Measurements from ENCODE around the gene SLC39A1.
A peak's percentile ranks its signal among the peaks of the same experiment; 100 is the strongest.
"Not testable (repeated sequence)": the region's sequence is repeated elsewhere in the genome, so short reads cannot be mapped to it uniquely, and the experiment has no call there.

SLC39A1 gene

DNA sequence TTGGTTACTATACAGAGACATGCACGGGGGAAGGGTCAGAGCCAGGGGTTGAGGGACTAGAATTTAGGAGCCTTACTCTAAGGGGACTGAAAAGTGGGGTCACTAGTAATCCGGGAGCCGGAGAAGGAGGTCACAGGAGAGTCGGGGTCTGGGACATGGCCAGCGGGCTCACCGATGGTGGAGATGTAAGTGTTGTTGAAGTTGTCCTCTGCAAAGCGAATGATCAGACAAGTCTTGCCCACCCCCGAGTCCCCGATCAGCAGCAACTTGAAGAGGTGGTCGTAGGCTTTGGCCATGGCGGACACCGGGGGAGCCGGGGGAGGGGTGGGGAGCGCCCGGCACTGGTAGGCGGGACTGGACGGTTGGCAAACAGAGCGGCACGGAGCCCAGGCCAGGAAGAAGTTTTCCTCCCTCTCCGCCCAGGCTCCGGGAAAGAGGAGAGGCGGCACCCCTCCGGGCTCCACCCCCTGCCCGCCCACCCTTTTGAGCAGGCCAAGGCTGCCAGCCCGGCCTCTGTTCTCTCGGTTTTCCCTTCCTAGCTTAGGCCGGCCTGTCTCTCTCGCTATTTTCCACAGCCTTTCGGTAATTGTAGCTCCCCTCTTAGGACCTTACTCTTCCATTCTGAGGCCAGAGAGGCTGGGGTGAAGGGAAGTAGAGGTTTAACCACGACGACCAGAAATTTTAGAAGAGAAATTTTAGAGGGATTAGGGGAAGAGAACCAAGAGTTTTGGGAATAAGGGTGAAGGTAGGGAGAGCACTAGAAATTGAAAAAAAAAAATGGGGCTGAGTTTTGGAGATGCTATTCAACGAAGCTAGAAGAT, 22.8 kb upstream of the SLC39A1 start, which contains the start of gene RAB13:
RAB13 (minus strand) TSS at position 399 of the 821 bp plus-strand sequence; CDS start at position 296, 103 bp downstream.
- Histone ChIP-seq H3K4me3 (ENCODE audit: low read depth, low read length) (peak within 1 kb of the TSS; percentile 68), H3K27me3 (ENCODE audit: control insufficient read depth, insufficient read depth, low read length) (no peaks in the 10 kb centered on the region), H3K9ac (ENCODE audit: low read depth, low read length) (peak within 1 kb of the TSS; percentile 95), H3K36me3 (ENCODE audit: control insufficient read depth, insufficient read depth, low read length) (peaks cover 19% of the 10 kb centered on the region), H3K9me3 (ENCODE audit: control insufficient read depth, insufficient read depth, low read length) (no peaks in the 10 kb centered on the region), H3K4me1 (ENCODE audit: control insufficient read depth, insufficient read depth, low read length) (peaks cover 14% of the 10 kb centered on the region)

DNA sequence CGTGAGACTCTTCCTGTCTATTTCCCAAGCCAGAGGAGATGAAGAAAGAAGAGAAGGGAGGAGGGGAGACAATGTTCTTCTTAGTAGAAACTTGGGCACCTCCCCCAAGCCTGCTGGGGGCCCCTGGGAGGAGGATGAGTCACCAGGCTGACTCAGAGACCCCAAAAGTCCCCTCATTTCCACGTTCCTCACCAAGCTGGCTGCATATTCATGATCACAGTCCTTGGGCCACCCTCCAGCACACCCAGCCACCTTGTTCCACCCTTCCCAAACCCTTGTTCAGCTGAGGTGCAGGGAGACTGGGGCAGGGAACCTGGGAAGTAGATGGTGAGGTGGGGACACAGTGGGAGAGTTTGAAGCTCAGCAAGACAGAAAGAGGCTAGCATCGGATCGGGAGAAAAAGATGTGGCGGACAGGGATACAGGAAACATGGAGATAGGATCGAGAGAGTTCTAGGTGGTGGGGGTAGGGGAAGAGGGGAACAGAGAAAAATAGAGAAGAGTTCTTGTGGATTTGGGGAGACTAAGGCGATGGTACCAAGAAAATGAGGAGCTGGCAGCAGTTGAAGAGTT, 22.1 kb upstream of the SLC39A1 start:
- H3K36me3 ChIP-seq (ENCODE audit: control insufficient read depth, insufficient read depth, low read length), result peaks cover 19% of the 10 kb centered on the region
- no peaks in the 10 kb centered on the region for H3K9me3 ChIP-seq (ENCODE audit: control insufficient read depth, insufficient read depth, low read length)
- no peaks in the 10 kb centered on the region for H3K27me3 ChIP-seq (ENCODE audit: control insufficient read depth, insufficient read depth, low read length)
- peaks cover 14% of the 10 kb centered on the region for H3K4me1 ChIP-seq (ENCODE audit: control insufficient read depth, insufficient read depth, low read length)
- peak overlapping the region; percentile 68 for H3K4me3 ChIP-seq (ENCODE audit: low read depth, low read length)
- peak overlapping the region; percentile 95 for H3K9ac ChIP-seq (ENCODE audit: low read depth, low read length)

- Histone ChIP-seq H3K4me3 (ENCODE audit: low read depth, low read length) (peak overlapping the region; percentile 68), H3K36me3 (ENCODE audit: control insufficient read depth, insufficient read depth, low read length) (peaks cover 23% of the 10 kb centered on the region)
Measured at GRCh38 chr1:153984123-153984894, 21.0 kb upstream of the SLC39A1 start.

DNA sequence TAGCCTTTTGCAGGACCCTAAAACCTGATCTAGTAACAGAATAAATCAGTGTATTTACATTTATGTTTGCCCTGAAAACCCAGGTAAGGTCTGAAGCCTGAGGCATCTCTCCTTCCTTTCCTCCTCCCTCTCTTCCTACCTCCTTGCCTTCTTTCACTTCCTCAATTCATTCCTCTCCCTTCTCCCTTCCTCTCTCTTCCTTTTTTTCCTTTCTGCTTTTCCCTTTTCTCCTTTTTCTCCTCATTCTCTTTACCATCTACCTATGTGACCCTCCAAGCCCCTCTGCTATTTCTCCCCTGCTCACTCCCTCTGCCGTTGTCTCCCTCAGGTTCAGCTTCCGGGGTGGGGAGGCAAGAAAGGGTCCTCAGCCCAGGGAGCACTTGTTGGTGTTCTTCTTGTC, 18.4 kb upstream of the SLC39A1 start:
- not testable (repeated sequence) for H3K9ac ChIP-seq (ENCODE audit: low read depth, low read length); H3K9me3 ChIP-seq (ENCODE audit: control insufficient read depth, insufficient read depth, low read length); H3K4me3 ChIP-seq (ENCODE audit: low read depth, low read length); H3K27me3 ChIP-seq (ENCODE audit: control insufficient read depth, insufficient read depth, low read length)
- Histone ChIP-seq H3K36me3 (ENCODE audit: control insufficient read depth, insufficient read depth, low read length) (peaks cover 23% of the 10 kb centered on the region), H3K4me1 (ENCODE audit: control insufficient read depth, insufficient read depth, low read length) (peaks cover 14% of the 10 kb centered on the region)

More at GRCh38 chr1:153984123-153984894, 21.0 kb upstream of the SLC39A1 start:
- Histone ChIP-seq H3K9ac (ENCODE audit: low read depth, low read length) (no peak overlapping the region), H3K27me3 (ENCODE audit: control insufficient read depth, insufficient read depth, low read length) (no peaks in the 10 kb centered on the region), H3K4me1 (ENCODE audit: control insufficient read depth, insufficient read depth, low read length) (peaks cover 14% of the 10 kb centered on the region), H3K9me3 (ENCODE audit: control insufficient read depth, insufficient read depth, low read length) (no peaks in the 10 kb centered on the region)

DNA sequence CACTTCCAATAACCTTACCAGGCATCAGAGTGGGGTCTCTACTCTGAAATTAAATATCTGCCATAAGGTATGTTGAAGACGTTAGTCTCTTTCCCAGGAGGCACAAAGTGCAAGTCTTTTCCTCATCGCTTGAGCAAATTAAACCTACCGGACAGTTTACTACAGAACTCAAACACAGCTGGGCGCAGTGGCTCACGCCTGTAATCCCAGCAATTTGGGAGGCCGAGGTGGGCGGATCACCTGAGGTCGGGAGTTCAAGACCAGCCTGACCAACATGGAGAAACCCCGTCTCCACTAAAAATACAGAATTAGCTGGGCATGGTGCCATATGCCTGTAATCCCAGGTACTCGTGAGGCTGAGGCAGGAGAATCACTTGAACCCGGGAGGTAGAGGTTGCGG, 15.8 kb upstream of the SLC39A1 start:
- H3K9me3 ChIP-seq (ENCODE audit: control insufficient read depth, insufficient read depth, low read length); H3K4me3 ChIP-seq (ENCODE audit: low read depth, low read length); H3K4me1 ChIP-seq (ENCODE audit: control insufficient read depth, insufficient read depth, low read length); H3K9ac ChIP-seq (ENCODE audit: low read depth, low read length); H3K27me3 ChIP-seq (ENCODE audit: control insufficient read depth, insufficient read depth, low read length): not testable (repeated sequence)
- H3K36me3 ChIP-seq (ENCODE audit: control insufficient read depth, insufficient read depth, low read length), result peaks cover 28% of the 10 kb centered on the region

GRCh38 chr1:153978274-153978909, 15.1 kb upstream of the SLC39A1 start:
- no peaks in the 10 kb centered on the region for H3K9me3 ChIP-seq (ENCODE audit: control insufficient read depth, insufficient read depth, low read length)
- peaks cover 28% of the 10 kb centered on the region for H3K36me3 ChIP-seq (ENCODE audit: control insufficient read depth, insufficient read depth, low read length)
- peak overlapping the region; percentile 97 for H3K9ac ChIP-seq (ENCODE audit: low read depth, low read length)
- H3K27me3 ChIP-seq (ENCODE audit: control insufficient read depth, insufficient read depth, low read length), result no peaks in the 10 kb centered on the region
- no peaks in the 10 kb centered on the region for H3K4me1 ChIP-seq (ENCODE audit: control insufficient read depth, insufficient read depth, low read length)
- H3K4me3 ChIP-seq (ENCODE audit: low read depth, low read length), result peak overlapping the region; percentile 84

DNA sequence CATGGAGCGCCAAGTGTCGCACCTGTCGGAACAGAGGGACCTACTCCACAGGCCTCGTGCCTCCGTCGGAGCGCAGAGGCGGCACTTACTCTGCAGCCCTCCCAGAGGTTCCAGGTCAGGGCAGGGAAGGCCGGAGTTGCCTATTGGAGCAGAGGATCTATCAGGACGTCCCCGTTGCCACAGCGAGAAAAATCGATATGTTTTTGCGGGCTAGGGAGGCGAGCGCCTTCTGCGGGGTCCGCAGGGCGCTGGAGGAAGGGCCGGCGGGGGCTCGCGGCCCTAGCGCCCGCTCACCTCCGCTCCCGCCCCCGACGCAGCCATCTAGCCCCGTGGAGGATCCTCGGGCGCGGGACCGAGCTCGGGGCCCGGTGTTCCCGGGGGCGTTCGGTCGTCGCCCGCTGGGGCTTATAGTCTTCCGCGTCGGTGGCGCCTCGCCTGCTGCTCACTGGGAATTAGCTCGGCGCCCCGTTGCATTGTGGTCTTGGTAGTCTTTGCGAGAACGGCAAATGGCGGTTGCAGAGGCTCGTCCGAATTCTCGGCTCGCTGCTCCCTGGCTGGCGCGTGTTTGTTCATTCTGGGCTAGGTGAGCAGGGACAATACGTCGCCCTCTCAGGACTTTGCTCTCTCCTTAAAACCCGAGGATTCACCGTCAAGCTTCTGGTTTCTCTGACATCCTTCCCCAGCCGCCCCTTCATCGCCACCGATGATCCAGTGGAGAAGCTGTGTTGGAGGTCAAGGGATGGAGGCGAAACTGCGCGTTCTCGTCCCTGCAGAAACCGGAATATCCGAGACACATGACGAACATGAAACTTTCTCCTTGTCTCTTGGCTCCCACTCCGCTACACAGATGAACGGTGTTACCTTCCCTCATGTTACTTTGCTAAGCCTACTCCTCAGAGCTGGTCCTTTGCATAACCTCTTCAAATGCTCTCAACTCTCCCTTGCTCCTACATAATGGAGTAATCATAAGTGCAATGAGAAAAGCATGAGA, 14.2 kb upstream of the SLC39A1 start, which contains the start of gene JTB:
JTB (minus strand) TSS at position 425 of the 991 bp plus-strand sequence; CDS start at position 3, 422 bp downstream.
- H3K36me3 ChIP-seq (ENCODE audit: control insufficient read depth, insufficient read depth, low read length), result peaks cover 24% of the 10 kb centered on the region

DNA sequence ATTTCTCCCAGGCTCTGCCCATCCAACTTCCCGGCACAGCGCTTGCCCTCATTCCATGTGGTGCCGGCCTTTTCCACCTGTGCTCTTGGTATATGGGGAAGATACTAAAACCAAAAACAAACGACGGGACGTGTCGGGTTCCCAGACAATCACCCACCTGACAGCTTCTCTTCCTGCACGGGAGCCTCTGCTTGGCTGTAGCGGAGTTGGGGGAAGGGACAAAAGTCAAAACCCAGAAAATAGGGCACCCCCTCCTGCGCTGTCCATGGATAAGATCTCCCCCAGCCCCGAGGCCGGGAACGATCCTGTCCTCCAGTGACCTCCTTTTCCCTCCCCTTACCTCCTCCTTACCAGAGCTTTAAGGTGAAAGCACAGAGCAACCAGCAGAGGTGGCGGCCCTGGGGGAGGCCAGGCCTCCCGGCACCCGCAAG, 13.5 kb upstream of the SLC39A1 start:
- peak overlapping the region; percentile 84 for H3K4me3 ChIP-seq (ENCODE audit: low read depth, low read length)
- no peaks in the 10 kb centered on the region for H3K9me3 ChIP-seq (ENCODE audit: control insufficient read depth, insufficient read depth, low read length)
- H3K36me3 ChIP-seq (ENCODE audit: control insufficient read depth, insufficient read depth, low read length), result peaks cover 21% of the 10 kb centered on the region
- peak overlapping the region; percentile 97 for H3K9ac ChIP-seq (ENCODE audit: low read depth, low read length)
- H3K27me3 ChIP-seq (ENCODE audit: control insufficient read depth, insufficient read depth, low read length), result no peaks in the 10 kb centered on the region
- no peaks in the 10 kb centered on the region for H3K4me1 ChIP-seq (ENCODE audit: control insufficient read depth, insufficient read depth, low read length)

More for the DNA sequence above, 14.2 kb upstream of the SLC39A1 start, which contains the start of gene JTB:
- H3K9ac ChIP-seq (ENCODE audit: low read depth, low read length), result peak within 1 kb of the TSS; percentile 97
- H3K4me3 ChIP-seq (ENCODE audit: low read depth, low read length), result peak within 1 kb of the TSS; percentile 84
- no peaks in the 10 kb centered on the region for H3K27me3 ChIP-seq (ENCODE audit: control insufficient read depth, insufficient read depth, low read length)
- H3K9me3 ChIP-seq (ENCODE audit: control insufficient read depth, insufficient read depth, low read length), result no peaks in the 10 kb centered on the region
- H3K4me1 ChIP-seq (ENCODE audit: control insufficient read depth, insufficient read depth, low read length), result no peaks in the 10 kb centered on the region

GRCh38 chr1:153973525-153973924, 10.2 kb upstream of the SLC39A1 start:
- Histone ChIP-seq H3K4me1 (ENCODE audit: control insufficient read depth, insufficient read depth, low read length) (no peaks in the 10 kb centered on the region), H3K27me3 (ENCODE audit: control insufficient read depth, insufficient read depth, low read length) (no peaks in the 10 kb centered on the region), H3K4me3 (ENCODE audit: low read depth, low read length) (no peak overlapping the region), H3K9me3 (ENCODE audit: control insufficient read depth, insufficient read depth, low read length) (no peaks in the 10 kb centered on the region), H3K9ac (ENCODE audit: low read depth, low read length) (no peak overlapping the region), H3K36me3 (ENCODE audit: control insufficient read depth, insufficient read depth, low read length) (peaks cover 17% of the 10 kb centered on the region)

DNA sequence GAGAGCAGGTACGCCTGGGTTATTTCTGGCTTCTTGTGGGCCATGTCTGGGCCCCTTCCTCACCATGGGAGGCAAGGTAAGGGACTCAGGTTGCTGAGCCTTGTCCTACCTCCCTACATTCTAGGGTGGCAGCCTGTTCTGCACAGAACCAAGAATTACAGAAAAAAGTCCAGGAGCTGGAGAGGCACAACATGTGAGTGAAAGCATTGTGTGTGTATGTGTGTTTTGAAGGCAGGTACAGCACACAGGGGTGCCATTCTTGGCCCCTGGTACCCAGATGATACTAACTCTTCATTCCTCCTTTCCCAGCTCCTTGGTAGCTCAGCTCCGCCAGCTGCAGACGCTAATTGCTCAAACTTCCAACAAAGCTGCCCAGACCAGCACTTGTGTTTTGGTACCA, 9.7 kb upstream of the SLC39A1 start:
- no peaks in the 10 kb centered on the region for H3K4me1 ChIP-seq (ENCODE audit: control insufficient read depth, insufficient read depth, low read length)
- no peaks in the 10 kb centered on the region for H3K27me3 ChIP-seq (ENCODE audit: control insufficient read depth, insufficient read depth, low read length)
- H3K9ac ChIP-seq (ENCODE audit: low read depth, low read length), result no peak overlapping the region
- no peaks in the 10 kb centered on the region for H3K9me3 ChIP-seq (ENCODE audit: control insufficient read depth, insufficient read depth, low read length)
- H3K36me3 ChIP-seq (ENCODE audit: control insufficient read depth, insufficient read depth, low read length), result peaks cover 17% of the 10 kb centered on the region
- no peak overlapping the region for H3K4me3 ChIP-seq (ENCODE audit: low read depth, low read length)
